Keratinocyte (primary cell): ENCODE measurements around the gene RBMS3.

Experiments
- CTCF ChIP-seq, 3 experiments: IDR thresholded peaks in 1 of 3; conservative IDR thresholded peaks in 1 of 3; optimal IDR thresholded peaks in 1 of 3; 2 replicates in 2 of 3; 3 replicates in 1 of 3; pipeline versions ENCODE3 to v1.5.1; 2011; ENCODE audit warnings: low read length in 3 of 3, mild to moderate bottlenecking in 3 of 3, moderate library complexity in 2 of 3, control low read depth in 1 of 3, inconsistent platforms in 1 of 3; ENCODE audit not compliant: insufficient read depth in 2 of 3; ENCODE audit errors: extremely low read depth in 1 of 3
- EZH2 ChIP-seq: IDR thresholded peaks from one replicate; pipeline ENCODE4 v1.6.1; 2012; ENCODE audit warnings: inconsistent platforms, mild to moderate bottlenecking, low read length, moderate library complexity

DNA sequence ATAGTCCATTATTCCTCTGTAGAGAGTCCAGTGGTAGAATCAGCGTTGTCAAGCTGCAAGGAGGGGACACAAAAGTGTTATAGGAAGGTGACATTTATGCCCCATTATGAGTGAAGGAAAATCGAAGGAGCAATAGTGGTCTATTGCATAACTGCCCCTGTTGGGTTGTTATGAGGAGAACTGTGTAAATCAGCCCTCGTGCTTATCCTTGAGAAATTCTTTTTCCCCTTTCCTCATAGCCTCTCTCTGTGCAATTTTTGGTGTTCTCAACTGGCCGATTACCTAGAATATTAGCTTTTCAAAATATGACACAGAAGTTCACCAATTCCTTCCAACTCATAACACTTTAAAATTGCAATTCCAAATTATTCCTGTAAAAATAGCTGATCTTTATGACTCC lies 286.6 kb downstream of the RBMS3 start:
- TF ChIP-seq CTCF (optimal IDR thresholded peaks at IDR 0.05 in 1 of 3, IDR thresholded peaks at IDR 0.05 in 1 of 3, conservative IDR thresholded peaks at IDR 0.05 in 1 of 3; ENCODE audit: extremely low read depth in 1 of 3, insufficient read depth in 2 of 3, low read length in 3 of 3) (no peak), EZH2 (no peak)
